WTC11 (cell line): ENCODE results near the gene NEK11.
"Not testable (repeated sequence)": the region's sequence is repeated elsewhere in the genome, so short reads cannot be mapped to it uniquely, and the experiment has no call there.

ENCODE experiments used
- NFATC4 ChIP-seq: fragments of 250-450 bp; sonication (Bioruptor Pico); IDR thresholded peaks from 2 replicates; pipeline ENCODE4 v1.9.0; 2021; ENCODE audit warnings: mild to moderate bottlenecking
- NR1H2 ChIP-seq: sonication (generic); formaldehyde crosslinking; IDR thresholded peaks from 2 replicates; pipeline ENCODE4 v1.9.0; 2021; ENCODE audit warnings: mild to moderate bottlenecking, moderate library complexity, missing genetic modification reagents
- ZBTB21 ChIP-seq: sonication (generic); formaldehyde crosslinking; IDR thresholded peaks from 2 replicates; pipeline ENCODE4 v1.8.1; 2023; ENCODE audit warnings: mild to moderate bottlenecking, missing genetic modification reagents, borderline replicate concordance
- TF ChIP-seq, protein P1 (sequence below): sonication (generic); formaldehyde crosslinking; IDR thresholded peaks from 2 replicates; pipeline ENCODE4 v1.8.1; 2022; ENCODE audit warnings: mild to moderate bottlenecking, missing genetic modification reagents, moderate library complexity, borderline replicate concordance
- TF ChIP-seq, protein P2 (sequence below): sonication (generic); formaldehyde crosslinking; IDR thresholded peaks from 2 replicates; pipeline ENCODE4 v1.8.0; 2022; ENCODE audit warnings: mild to moderate bottlenecking, missing genetic modification reagents
- TF ChIP-seq, protein P3 (sequence below): fragments of 200-600 bp; IDR thresholded peaks from 2 replicates; pipeline ENCODE4 v1.8.0; 2022; ENCODE audit warnings: antibody characterized with exemption
- TF ChIP-seq, protein P4 (sequence below): sonication (generic); formaldehyde crosslinking; IDR thresholded peaks from 2 replicates; pipeline ENCODE4 v1.8.1; 2022; ENCODE audit warnings: mild to moderate bottlenecking, moderate library complexity, missing genetic modification reagents
- TF ChIP-seq, protein P5 (sequence below): fragments of 250-450 bp; sonication (Bioruptor Pico); IDR thresholded peaks from 2 replicates; pipeline ENCODE4 v2.1.2; 2022; ENCODE audit warnings: mild to moderate bottlenecking, moderate library complexity
- TF ChIP-seq, protein P6 (sequence below): sonication (generic); formaldehyde crosslinking; IDR thresholded peaks from 2 replicates; pipeline ENCODE4 v1.8.1; 2023; ENCODE audit warnings: mild to moderate bottlenecking, missing genetic modification reagents, moderate library complexity

DNA sequence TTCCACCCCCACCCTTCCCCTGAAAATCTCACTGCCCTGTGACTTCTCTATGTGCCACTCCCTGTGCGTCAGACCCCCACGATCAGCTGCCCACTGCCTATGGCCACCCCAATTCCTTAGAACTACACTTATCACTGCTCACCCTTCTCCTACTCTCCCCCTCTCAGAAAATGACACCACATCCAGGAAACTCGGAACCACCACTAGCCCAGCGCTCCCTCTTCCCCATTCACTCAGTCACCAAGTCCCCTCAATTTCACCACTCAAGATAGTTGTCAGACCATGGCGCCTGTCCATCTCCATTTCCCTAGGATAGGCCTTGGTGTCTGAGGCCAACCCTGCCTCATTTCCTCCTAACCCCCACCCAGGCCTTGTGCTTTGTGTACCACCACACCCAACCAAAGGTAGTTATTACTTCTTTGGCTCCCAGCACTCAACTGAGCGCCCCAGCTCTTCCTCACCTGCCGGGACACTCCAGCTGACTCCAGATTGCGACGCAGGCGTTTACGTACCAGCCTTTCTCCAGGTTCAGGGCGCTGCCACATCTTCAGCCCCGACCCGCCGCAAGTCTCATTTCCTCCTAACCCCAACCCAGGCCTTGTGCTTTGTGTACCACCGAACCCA is 354.3 kb downstream of the NEK11 start:
- TF ChIP-seq, protein P1, sequence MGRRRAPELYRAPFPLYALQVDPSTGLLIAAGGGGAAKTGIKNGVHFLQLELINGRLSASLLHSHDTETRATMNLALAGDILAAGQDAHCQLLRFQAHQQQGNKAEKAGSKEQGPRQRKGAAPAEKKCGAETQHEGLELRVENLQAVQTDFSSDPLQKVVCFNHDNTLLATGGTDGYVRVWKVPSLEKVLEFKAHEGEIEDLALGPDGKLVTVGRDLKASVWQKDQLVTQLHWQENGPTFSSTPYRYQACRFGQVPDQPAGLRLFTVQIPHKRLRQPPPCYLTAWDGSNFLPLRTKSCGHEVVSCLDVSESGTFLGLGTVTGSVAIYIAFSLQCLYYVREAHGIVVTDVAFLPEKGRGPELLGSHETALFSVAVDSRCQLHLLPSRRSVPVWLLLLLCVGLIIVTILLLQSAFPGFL (CRISPR knock-in tag) = not testable (repeated sequence)
- TF ChIP-seq, protein P2, sequence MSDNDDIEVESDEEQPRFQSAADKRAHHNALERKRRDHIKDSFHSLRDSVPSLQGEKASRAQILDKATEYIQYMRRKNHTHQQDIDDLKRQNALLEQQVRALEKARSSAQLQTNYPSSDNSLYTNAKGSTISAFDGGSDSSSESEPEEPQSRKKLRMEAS (CRISPR knock-in tag) = not testable (repeated sequence)
- TF ChIP-seq, protein P3, sequence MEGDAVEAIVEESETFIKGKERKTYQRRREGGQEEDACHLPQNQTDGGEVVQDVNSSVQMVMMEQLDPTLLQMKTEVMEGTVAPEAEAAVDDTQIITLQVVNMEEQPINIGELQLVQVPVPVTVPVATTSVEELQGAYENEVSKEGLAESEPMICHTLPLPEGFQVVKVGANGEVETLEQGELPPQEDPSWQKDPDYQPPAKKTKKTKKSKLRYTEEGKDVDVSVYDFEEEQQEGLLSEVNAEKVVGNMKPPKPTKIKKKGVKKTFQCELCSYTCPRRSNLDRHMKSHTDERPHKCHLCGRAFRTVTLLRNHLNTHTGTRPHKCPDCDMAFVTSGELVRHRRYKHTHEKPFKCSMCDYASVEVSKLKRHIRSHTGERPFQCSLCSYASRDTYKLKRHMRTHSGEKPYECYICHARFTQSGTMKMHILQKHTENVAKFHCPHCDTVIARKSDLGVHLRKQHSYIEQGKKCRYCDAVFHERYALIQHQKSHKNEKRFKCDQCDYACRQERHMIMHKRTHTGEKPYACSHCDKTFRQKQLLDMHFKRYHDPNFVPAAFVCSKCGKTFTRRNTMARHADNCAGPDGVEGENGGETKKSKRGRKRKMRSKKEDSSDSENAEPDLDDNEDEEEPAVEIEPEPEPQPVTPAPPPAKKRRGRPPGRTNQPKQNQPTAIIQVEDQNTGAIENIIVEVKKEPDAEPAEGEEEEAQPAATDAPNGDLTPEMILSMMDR = not testable (repeated sequence)
- TF ChIP-seq NR1H2, NFATC4, ZBTB21 (CRISPR knock-in tag): not testable (repeated sequence)
- TF ChIP-seq, protein P4, sequence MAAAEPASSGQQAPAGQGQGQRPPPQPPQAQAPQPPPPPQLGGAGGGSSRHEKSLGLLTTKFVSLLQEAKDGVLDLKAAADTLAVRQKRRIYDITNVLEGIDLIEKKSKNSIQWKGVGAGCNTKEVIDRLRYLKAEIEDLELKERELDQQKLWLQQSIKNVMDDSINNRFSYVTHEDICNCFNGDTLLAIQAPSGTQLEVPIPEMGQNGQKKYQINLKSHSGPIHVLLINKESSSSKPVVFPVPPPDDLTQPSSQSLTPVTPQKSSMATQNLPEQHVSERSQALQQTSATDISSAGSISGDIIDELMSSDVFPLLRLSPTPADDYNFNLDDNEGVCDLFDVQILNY = not testable (repeated sequence)
- TF ChIP-seq, protein P5, sequence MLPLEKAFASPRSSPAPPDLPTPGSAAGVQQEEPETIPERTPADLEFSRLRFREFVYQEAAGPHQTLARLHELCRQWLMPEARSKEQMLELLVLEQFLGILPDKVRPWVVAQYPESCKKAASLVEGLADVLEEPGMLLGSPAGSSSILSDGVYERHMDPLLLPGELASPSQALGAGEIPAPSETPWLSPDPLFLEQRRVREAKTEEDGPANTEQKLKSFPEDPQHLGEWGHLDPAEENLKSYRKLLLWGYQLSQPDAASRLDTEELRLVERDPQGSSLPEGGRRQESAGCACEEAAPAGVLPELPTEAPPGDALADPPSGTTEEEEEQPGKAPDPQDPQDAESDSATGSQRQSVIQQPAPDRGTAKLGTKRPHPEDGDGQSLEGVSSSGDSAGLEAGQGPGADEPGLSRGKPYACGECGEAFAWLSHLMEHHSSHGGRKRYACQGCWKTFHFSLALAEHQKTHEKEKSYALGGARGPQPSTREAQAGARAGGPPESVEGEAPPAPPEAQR (CRISPR knock-in tag) = not testable (repeated sequence)
- TF ChIP-seq, protein P6, sequence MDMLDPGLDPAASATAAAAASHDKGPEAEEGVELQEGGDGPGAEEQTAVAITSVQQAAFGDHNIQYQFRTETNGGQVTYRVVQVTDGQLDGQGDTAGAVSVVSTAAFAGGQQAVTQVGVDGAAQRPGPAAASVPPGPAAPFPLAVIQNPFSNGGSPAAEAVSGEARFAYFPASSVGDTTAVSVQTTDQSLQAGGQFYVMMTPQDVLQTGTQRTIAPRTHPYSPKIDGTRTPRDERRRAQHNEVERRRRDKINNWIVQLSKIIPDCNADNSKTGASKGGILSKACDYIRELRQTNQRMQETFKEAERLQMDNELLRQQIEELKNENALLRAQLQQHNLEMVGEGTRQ = not testable (repeated sequence)
